DMS53 (cell line): ENCODE measurements around the gene GPR183.

ENCODE experiments used
- DNase-seq: peaks from one replicate; lab custom pipeline; 2025; lab: John Stamatoyannopoulos, UW

The GPR183 gene

DNA sequence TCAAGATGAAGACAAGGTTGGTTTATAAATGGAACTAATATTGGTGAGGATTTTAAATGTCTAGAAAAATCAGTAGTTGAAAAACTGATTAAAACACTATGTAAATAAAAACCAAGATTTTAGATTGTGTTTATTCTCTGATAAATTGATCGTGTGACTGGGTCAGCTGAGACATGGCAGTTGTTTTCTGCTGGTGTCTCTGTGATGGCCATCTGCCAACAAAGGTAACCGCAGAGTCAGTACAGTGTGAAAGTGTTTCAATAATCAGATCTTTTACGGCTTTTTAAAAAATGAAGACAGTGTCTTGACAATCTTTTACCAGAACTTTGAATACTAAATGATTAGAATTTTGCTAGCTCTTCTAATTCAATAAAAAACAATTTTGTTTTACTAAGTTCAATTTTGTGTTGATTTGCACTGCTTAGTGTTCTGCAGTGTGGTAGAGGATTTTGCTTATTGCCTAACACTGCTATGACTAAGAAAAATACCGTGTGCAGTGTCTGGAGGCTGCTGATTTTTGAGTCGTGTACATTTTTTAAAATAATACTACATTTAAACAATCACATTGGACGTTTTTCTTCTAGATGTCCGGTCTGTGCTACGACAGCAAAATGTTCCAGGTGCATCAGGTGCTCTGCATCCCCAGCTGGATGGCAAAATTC lies 32.7 kb upstream of the GPR183 start:
- DNase-seq: no peak

DNA sequence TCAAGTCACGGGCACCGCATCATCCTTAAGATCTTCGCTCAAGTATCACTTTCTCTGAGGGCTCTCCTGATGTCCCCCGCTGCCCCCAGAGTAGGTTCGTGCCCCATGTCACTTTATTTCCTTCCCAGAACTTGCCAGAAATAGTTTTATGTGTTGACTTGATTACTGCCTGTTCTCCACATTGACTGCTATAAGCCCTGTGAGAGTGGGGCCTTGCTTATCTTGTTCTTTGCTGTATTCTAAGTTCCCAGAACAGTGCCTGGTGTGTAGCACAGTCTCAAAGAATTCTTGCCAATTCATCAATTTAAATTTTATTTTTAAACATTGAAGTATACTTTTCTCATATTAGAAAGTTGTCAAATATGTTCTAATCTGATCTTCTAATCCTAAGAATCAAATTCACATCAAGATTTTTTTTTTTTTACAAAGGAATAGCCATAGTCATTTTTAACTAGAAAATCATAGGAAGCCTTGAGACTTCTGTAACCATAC lies 32.1 kb upstream of the GPR183 start:
- no peak for DNase-seq

DNA sequence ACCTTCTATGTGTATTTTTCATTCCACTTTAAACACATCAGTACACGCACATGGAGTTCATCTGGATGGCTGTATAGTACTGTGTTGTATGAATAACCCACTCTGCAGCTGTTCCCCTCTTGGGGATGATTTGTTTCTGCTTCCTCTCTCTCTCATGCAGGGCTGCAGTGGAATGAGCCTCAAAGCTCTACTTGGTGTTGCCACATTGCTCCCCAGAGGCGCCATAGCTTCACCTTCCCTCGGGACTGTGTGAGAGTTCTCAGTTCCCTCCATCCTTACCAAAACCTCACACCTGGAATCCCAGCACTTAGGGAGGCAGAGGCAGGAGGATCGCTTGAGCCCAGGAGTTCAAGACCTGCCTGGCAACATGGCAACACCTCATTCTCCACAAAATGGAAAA lies 28.4 kb upstream of the GPR183 start:
- no peak for DNase-seq

DNA sequence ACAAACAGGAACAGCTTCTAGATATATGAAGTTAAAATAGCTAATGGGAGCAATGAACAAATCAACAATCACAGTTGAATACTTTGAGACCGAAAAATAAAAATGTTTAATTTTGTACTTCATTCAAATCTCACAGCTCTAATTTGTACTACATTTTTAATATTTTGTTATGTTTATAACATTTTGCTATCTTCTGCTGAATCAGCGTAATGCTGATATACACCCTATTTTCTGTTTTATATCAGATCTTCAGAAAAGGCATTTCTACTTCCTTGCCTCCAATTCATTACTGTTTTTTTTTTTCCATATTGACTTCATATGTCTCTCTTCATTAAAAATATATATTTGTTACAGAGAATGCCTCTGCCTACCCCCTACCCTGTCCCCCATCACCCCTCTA lies 27.9 kb upstream of the GPR183 start:
- DNase-seq: no peak

DNA sequence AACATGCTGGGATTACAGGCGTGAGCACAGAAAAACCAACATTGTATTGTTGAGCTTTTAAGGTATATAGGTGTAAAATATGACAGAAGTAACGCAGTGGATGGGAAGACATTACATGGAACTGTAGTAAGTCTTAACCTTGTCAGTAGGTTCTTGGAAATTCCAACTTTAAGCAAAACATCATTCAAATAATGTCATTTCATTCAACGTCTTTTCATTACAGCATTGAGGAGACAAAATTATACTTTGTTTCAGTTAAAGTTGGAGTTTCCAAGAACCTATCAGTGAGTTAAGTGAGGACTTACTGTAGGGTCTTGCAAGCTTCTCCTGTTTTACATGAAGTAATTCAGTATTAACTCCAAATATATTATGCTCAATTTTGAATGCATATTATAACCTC lies 27.0 kb upstream of the GPR183 start:
- DNase-seq: no peak

DNA sequence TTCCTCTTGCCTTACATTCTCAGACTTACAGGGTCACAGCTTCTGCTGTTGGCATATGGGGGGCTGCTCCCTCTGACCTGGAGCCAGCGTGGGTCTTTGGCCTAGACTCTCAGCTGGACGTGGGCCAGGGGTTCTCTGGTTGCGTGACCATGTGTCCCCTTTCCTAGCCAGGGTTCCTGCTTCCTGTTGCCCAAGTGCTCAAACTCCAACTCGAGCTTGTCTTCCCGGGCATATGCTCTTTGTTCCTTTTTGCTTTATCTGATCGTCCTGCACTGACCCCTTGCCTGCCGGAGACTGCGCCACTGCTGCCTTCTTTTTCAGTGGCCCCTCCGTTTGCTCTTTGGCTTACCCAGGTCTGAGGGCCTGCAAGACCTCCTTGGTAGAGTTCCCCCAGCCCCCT lies 25.3 kb upstream of the GPR183 start:
- DNase-seq: no peak

DNA sequence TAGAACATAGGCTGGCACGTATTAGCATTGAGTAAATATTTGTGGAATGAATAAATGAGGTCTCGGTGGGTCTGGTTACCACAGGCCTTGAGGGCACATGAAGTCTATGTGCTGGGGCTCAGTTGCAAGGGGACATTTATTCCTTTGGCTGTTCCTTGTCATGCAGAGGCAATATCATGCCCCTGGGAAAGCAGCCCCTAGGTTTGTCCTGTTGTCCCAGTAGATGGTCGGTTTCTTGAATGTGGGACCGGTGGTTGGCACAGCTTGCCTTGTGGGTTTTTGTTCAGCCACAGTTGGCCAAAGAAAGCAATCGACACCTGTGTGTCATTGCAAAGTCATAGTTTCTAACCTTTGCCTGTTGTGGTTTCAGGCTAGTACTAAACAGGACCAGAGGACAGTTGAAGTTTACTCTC lies 24.7 kb upstream of the GPR183 start:
- no peak for DNase-seq

DNA sequence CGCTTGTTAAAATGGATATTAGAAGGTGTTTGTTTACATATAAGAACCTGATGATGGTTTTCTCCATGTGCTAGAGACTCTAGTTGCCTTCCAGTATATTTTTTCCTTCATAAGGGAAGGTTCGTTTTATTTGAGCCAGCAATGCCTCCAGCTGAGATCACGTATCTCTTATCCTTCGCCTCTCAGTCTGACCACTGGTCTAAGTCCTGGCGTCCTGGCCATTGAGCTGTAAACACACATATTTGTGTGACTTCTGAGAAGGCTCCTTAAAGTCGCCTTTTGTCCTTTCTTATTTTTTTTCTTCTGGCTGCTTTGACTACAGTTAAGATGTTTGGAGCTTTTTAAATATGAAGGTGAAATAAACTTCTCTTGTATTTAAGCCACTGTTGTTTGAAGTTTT lies 23.7 kb upstream of the GPR183 start:
- DNase-seq: no peak

DNA sequence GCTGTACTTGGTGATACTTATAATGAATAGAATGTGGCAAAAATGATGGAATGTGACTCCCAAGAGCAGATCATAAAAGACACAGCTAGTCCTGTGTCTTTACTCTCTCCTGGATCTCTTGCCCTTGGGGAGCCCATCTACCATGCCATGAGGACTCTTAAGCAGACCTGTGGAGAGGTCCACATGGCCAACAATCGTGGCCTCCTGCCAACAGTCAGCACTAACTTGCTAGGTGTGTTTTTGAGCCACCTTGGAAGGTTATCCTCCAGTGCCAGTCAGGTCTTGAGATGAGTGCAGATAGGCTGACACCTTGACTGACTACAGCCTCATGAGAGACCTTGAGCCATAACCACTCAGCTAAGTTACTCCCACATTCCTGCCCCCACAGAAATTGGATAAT lies 22.3 kb upstream of the GPR183 start:
- DNase-seq: no peak

DNA sequence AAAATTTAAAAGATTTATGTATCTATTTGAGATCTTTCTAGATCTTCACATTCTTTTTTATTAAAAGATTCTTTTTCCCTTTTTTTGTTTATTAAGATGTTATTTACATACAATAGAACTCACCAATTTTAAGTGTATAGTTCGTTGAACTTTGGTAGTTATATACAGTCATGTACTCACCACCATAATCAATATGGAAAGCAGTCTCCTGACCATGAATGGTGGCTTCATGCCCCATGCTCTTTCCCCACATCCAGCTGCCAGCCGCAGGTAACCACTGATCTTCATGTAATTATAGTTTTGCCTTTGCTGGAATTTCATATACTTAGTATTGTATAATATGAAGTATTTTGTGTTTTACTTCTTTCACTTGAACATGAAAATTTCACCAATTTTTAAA lies 20.6 kb upstream of the GPR183 start:
- DNase-seq: no peak

DNA sequence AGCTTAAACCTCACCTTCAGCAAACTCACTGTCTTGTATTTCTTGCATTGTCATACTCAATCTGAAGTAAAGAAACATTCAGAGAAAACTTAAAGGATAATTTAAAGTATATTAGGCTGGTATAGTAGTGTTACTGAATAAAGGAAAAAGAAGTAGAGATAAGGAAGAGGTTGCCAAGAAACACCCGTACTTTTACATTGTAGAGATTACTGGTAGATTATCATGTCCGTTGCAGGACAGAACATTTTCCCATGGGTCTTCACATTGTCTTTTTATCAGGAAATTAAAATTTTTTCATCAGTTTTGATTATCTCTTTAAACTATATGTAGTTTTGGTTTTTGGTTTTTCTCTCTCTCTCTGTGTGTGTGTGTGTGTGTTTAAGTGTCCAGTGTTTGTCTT lies 19.9 kb upstream of the GPR183 start:
- DNase-seq: no peak

DNA sequence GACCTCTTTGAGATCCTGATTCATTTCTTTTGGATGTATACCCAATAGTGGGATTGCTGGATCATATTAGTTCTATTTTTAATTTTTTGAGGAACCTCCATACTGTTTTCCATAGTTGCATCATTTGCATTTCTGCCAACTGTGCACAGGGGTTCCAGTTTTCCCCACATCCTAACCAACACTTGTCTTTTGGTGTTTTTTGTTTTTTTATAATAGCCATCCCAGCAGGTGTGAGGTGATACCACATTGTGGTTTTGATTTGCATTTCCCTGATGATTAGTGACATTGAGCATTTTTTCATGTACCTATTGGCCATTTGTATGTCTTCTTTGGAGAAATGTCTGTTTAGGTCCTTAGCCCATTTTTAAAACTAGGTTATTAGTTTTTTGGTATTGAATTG lies 18.8 kb upstream of the GPR183 start:
- no peak for DNase-seq

DNA sequence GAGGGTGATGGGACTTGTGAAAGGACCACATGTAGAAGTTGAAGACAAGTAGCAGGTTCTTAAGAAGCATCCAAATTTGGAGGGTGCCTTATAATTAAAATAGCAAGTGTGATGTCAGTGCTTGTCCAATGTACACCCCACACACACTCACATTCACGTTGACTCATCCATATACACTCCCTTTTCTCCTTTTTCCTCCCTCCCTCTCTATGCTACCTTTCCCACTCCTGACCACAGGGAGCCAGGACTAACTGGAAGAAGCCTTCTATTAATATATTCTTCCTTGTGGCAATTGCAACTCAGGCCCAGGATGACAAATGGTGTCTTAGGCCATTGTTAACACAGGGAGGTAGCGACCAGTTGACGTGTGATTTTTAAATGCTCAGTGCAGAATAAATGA lies 16.3 kb upstream of the GPR183 start:
- no peak for DNase-seq

DNA sequence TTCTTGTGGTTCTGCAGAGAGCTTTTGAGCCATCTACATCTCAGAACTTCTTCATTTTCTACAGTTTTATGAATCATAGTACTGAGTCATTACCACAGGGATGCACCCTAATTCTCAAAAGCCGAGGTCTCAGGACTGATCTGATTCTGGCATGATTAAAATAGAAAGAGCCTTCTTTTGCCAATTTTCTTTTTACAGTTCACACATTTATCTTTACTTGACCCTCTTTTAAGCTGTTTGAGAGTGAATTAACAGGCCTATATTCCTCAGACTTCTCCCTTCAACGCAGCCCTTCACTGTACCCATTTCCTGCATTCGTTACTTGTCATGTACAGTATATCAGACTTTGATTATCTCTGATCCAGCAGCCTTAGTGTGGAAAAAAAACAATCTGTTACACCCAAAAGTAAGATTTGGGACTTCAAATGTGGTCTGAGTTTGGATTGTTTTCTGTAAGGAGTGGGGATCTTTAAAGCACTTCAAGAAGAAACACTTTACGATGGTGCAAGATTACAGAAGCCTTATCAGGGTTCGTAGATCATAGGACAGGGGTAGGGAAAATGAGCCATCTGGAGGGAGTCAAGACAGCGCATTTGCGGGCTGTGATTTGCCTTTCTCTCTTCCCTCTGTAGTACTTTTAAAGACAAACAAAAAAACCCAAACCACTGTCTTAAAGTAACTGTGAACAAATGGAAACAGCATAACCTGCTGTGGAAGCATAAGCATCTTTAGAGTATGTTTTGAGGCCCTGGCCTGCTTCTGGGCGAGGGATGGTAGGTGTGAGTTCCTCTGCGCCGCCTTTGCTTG lies 15.3 kb upstream of the GPR183 start:
- DNase-seq: no peak

DNA sequence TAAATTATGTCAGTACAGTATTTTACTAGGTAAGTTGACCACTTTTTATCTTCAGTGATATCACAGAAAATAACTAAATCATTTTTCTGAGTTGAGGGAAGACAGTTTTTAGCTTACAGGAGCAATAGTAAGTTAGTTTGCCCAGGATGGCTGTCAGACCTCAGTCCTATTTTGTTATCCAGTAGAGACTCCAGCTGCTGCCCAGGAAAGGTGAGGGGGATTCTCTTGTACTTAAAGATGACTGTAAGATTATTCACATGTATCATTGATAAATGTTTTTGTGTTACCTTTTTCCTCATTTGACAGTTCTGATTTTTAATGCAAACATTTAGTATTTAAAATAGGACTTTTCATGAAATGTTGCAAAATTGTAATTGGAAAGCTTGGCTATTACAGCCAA lies 14.5 kb upstream of the GPR183 start:
- no peak for DNase-seq

DNA sequence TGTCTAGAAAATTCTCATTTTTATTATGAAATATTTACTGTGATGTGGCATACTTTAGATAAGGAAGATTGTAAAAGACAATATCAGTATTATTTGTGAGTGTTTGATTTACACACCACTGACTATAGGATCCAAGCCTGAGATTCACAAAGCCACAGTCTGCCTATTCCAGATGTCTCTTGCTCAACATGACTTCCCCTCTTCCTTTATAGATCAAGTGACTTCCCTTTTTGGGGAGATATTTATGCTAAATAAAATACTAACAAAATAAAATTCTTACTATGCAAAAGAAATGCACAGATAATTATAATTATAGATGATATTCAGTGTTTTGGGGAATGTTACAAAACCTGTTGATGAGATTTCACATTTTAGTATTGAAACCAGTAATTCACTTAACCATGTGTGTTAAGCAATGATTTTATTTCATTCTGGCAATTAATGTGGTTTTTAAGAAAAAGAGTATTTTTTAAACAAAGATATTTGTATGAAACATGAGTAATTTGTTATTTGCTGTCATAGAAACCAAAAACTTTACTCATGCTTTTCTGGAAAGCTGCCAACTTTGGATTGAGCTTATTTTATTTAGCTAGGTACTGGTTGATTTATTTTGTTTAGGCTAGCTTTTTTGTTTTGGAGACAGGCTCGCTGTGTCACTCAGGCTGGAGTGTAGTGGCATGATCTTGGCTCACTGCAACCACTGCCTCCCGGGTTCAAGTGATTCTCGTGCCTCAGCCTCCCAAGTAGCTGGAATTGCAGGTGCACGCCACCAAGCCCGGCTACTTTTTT lies 13.7 kb upstream of the GPR183 start:
- peak; percentile 2 for DNase-seq

DNA sequence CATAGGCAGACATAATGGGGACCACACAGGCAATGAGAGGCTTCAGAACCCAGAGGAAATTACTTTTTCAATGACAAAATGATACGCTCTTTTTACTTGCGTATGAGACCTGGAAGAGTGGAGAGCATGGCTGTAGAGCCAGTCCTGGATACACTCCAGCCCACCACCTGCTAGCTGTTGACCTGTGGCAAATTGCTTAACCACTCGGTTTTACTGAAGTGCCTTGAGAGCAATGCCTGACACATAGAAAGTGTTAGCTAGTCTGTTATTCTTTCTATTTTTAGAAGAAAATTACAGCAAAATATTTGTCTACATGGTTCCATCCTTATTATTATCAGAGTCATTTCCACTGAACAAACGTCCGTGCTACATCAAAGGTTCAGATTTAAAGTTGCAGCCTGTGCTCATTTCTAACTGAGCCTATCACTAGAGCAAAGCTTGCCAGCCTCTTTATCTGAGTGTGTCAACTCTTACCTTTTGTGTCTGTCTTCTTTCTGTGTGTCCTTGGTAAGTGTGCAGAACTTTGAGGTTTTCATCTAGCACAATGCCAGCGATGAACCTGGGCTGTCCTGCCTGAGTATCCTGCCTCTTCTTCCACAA lies 9.6 kb upstream of the GPR183 start:
- DNase-seq: peak; percentile 79

DNA sequence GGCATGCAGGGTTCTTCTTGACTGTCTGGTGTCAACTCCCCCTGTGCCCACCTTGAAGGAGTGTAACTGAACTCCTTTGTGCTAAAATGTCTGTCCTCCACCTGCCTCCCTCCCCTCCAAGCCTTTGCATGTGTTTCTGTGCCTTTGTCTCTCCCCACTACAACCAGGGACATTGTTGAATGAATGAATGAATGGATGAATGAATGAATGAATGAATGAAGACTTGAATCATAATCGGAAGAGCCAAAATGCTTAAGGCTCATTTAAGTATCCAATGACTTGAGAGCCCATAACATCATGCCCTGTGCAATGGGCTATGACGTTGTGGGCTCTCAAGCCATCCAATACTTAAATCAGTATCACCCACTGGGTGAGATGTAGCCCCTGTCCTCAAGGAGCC lies 9.0 kb upstream of the GPR183 start:
- no peak for DNase-seq

DNA sequence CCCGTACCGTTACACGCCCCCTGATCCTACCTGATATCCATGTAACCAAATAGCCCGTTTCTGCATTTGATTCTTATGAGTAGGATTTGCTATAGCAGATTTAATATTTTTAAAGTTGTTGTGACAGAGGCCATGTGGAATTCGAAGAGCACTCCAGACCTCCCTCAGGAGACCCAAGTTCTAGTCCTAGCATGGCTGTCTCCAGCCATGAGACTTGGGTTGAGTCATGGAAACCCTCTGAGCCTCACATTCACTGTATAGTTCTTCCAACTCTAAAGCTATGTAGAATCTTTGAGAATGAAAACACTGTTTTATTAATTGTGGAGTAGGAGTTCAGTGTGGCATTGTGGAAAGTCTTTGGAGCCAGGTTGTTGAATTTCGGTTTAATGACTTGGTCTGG lies 8.0 kb upstream of the GPR183 start:
- no peak for DNase-seq

DNA sequence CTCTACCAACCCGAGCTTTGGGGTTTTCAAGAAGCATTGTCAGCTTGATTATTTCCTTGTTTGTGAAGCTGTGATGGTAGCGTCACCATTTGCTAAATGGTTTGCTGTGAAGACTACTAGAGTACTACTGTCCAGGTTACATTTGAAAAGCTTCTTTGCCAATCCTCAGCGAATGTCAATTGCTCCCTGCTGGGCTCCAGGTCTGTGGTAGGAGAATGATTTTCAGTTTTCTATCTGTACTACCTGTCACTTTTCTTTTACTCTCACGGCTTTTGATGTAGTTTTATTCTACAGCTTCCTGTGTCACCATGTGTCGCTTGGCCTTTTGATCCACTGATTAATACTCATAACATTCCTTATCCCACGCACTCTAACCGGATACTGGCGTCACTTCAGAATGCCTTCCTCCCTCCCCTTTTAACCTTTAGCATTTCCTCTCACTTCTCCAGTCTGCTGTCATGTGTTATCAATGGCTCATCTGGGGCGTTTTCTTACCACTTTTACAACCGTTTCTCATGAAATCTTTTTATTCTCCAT lies 7.5 kb upstream of the GPR183 start:
- DNase-seq: no peak

DNA sequence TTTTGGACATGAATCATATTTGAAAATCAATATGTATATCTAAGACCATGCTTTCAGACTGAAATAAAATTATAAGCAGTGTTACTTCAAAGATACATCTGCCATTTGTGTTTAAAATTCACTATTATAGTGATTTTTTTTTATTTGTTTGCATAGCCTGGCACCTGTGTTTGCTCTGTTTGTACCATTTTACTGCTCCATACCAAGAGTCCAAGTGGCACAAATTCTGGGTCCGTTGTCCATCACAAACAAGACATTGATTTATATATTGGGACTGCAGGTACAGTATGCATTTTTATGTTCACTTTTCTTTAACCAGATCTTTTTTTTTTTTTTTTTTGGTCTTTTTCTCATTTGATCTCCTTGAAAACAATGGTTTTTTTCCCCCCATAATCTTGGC lies 6.7 kb upstream of the GPR183 start:
- DNase-seq: peak; percentile 21

DNA sequence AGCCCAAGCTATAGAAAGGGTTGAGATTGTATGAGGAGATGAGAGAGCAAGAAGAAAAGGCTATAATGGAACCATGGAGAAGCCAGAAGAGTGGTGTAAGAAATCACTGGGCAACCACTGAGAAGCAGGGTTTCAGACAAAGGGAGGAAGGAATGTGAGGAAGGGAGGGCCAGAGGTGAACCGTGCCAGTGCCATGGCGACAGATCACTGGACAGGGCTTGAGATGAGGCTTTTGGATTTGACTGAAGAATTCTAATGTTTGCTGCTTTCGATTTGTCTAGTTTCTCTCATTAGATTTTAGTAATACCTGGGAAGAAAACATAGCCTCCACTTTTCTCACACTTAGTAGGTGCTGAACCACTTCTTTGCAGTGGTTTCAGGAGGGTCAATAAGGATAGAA lies 6.3 kb upstream of the GPR183 start:
- DNase-seq: peak; percentile 26
